Measurements from ENCODE around the gene AS3MT.
"Not testable (repeated sequence)": the region's sequence is repeated elsewhere in the genome, so short reads cannot be mapped to it uniquely, and the experiment has no call there.

The AS3MT gene

GRCh38 chr10:102869258-102870198 is at the start of gene AS3MT:
AS3MT (plus strand) TSS chr10:102869470; CDS start chr10:102869593, 123 bp downstream.
- DNase-seq: no peak

- not testable (repeated sequence) for DNase-seq
These were observed 49.3 kb upstream of the AS3MT start for GRCh38 chr10:102820008-102820407.

DNA sequence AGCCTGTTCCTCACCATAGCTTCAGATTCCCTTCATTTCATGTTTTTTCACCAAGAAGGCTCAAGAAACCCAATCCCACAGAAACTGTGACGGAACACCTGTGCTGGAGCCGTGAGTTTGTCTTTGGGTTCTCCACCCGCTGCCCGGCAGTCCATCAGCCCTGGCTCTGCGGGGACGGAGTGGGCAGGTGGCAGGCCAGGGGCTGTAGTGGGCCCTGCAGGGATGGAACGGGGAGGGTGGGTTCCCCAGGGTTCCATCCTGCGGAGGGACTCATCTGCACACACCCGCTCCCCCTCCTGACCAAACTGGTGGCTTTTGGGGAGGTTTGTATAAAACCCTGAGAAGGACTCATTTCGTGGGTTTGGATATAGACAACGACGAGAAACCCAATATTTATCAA is 47.0 kb upstream of the AS3MT start:
- DNase-seq: no peak

DNA sequence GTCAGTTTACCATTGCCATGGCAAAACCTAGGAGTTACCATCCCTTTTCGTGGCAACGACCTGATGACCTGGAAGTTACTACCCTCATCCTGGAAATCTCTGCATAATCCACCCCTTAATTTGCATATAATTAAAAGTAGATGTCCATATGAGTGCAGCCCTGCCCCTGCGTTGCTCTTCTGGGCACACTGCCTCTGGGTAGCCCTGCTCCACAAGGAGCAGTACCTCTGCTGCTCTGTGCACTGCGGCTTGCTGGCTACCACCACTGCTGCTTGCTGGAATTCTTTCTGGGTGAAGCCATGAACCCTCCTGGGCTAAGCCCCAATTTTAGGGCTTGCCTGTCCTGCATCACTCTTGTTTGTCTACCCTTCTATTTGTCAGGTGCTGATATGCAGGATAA is 44.6 kb upstream of the AS3MT start:
- no peak for DNase-seq

DNA sequence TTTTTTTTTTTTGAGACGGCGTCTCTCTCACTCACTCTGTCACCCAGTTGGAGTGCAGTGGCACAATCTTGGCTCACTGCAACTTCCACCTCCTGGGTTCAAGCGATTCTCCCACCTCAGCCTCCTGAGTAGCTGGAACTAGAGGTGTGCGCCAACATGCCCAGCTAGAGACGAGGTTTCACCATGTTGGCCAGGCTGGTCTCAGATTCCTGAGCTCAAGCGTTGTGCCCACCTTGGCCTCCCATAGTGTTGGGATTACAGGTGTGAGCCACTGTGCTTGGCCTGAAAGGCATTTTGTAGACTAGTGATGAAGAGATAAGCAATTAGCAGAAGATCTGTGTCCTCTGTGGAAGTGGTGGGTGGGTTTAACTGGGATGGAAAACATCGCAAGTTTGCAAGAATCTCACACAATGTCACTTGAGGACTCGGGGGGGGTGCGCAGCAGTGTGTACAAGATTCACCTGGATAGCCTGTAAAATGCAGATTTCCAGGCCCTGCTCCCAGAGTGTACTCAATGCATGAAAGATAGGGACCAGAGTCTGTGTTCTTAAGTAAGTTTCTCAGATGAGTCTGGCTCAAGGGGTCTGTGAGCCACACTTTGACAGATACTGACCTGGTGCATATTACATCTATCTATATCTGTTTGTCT is 43.0 kb upstream of the AS3MT start:
- no peak for DNase-seq

- no peak for DNase-seq
These were observed 41.7 kb upstream of the AS3MT start for GRCh38 chr10:102827597-102827975.

GRCh38 chr10:102831322-102832071 is 37.8 kb upstream of the AS3MT start:
- DNase-seq: no peak

GRCh38 chr10:102832248-102832647 is 37.0 kb upstream of the AS3MT start:
- DNase-seq: no peak

DNA sequence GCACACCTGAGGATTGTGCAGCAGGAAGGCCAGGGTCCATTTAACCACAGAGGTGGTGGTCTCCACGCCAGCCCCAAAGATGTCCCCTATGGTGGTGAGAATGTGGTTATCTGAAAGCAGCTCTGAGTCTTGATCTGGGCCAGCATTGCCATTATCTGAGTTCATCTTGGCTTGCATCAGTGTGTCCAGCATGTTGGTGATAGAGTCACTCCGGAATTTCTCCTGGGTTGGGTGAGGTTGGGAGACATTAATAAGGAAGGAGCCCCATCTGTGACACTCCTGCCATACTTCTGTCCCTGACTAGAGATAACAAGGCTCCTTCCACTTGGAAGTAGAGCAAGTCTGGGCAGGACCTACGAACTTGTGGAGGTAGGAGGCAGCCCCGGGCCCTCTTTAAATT is 36.3 kb upstream of the AS3MT start:
- no peak for DNase-seq

DNA sequence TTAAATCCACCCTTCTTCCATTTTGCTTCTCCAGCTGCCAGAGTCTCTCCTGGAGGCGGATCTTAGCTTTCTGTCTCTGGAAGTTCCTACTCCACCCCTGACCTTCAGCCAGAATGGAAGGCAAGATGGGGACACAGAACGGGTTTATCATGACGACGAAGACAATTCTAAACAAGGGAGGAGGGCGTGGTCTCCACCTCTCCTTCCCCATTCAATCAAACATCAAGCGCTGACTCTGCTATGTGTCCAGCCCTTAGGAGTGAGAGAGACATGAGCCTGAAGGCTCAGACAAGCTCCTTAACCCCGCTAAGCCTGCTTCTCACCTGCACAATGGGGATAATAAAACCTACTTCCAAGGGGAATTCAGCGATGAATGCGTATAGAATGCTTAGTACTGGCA is 35.1 kb upstream of the AS3MT start:
- no peak for DNase-seq

- DNase-seq: peak; percentile 18
These were observed 34.2 kb upstream of the AS3MT start for GRCh38 chr10:102835007-102835482.

DNA sequence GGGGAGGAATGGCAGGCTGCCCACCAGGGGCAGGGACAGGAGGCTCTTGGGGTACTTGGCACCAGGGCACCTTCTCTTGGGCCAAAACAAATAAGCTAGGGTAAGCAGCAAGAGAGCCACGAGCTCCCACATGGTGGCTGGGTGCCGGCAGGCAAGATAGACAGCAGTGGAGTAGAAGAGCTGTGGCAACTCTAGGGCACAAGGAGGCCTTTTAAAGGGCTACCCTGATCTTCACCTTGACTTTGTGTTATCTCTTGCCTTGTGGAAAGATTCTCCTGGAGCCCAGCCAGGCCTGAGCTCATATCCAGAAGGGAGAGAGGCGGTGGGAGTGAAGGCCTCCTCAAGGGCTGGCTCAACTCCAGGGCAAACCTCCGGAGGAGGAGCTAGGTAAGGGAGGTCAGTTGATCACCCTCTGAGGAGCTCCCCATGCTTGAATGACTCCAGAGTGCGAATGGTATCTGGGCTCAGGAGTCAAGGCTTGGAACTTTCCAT is 32.0 kb upstream of the AS3MT start, which contains the start of gene CYP17A1:
TSS of gene CYP17A1 (minus strand) at position 184 of the 492 bp plus-strand sequence. CDS start at position 132, 52 bp downstream.
- DNase-seq: no peak

GRCh38 chr10:102838276-102838927 is 30.9 kb upstream of the AS3MT start:
- DNase-seq: not testable (repeated sequence)

- DNase-seq: no peak
These were observed 27.4 kb upstream of the AS3MT start for GRCh38 chr10:102841827-102842345.

DNA sequence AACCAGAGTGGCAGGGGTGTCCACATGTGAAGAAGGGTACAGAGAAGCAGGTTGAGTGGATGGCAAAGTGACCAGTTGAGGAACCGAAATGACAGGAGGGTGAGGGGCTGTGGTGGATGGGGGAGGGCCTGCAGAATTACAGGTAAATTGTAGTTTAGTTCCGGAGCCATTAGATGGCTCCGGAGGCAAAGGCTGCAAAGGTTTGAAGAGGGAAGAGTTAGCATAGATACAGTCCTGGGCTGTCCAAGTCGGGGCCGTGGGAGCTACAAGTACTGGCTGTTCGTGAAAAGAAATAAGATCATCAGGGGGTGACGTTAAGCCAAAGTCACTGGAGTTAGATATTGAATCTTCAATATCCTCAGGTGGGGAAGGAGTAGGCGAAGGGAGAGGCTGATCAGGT is 26.1 kb upstream of the AS3MT start:
- not testable (repeated sequence) for DNase-seq

- DNase-seq: not testable (repeated sequence)
These were observed 25.0 kb upstream of the AS3MT start for GRCh38 chr10:102844190-102844776.

- no peak for DNase-seq
These were observed 23.8 kb upstream of the AS3MT start for GRCh38 chr10:102845352-102845902.

- no peak for DNase-seq
These were observed 19.2 kb upstream of the AS3MT start for GRCh38 chr10:102850025-102850518.

- DNase-seq: not testable (repeated sequence)
These were observed 16.0 kb upstream of the AS3MT start for GRCh38 chr10:102853237-102853636.

- DNase-seq: not testable (repeated sequence)
These were observed 13.4 kb upstream of the AS3MT start for GRCh38 chr10:102855731-102856436.

Measured in NCI-H2107 (cell line).